Heart left ventricle (tissue), 16 donors: ENCODE measurements around the gene SAMD13. TPM values are rescaled to one million over a fixed set of nuclear protein-coding genes. Genes with fewer than 3 reads are reported as not detected.

Experiments
- ATAC-seq, 4 donors: fragments of 200-7000 bp; cut with Tn5 transposase; one replicate each; pipeline ENCODE4 v1.9.1; 2020 to 2022; ENCODE audit warnings: moderate library complexity in 4 of 4, mild to moderate bottlenecking in 3 of 4, moderate number of reproducible peaks in 1 of 4
- DNase-seq, 5 donors: peaks; one replicate each; pipeline ENCODE4 v3.0.0-alpha.2; 2020
- H3K27ac ChIP-seq, 12 donors: fragments of 200-600 bp; sonication (generic) in 4 of 12; one replicate each; pipeline versions ENCODE4 v1.5.0 to v1.8.0; 2016 to 2022; ENCODE audit warnings: mild to moderate bottlenecking in 2 of 12
- H3K27me3 ChIP-seq, 9 donors: fragments of 200-600 bp; sonication (generic) in 2 of 9; one replicate each; pipeline versions ENCODE4 v1.5.1 to v1.8.0; 2016 to 2022; ENCODE audit warnings: mild to moderate bottlenecking in 3 of 9
- H3K36me3 ChIP-seq, 9 donors: fragments of 200-600 bp; sonication (generic) in 2 of 9; one replicate each; pipeline versions ENCODE4 v1.5.0 to v1.8.0; 2018 to 2022; ENCODE audit warnings: mild to moderate bottlenecking in 2 of 9
- H3K4me1 ChIP-seq, 12 donors: fragments of 200-600 bp; sonication (generic) in 4 of 12; one replicate each; pipeline versions ENCODE4 v1.5.0 to v1.8.0; 2016 to 2022; ENCODE audit warnings: mild to moderate bottlenecking in 3 of 12
- H3K4me3 ChIP-seq, 12 donors: fragments of 200-600 bp; sonication (generic) in 4 of 12; one replicate each; pipeline versions ENCODE4 v1.5.0 to v1.8.0; 2017 to 2022; ENCODE audit warnings: mild to moderate bottlenecking in 9 of 12, moderate library complexity in 4 of 12
- H3K9me3 ChIP-seq, 12 donors: fragments of 200-600 bp; sonication (generic) in 4 of 12; one replicate each; pipeline versions ENCODE4 v1.5.0 to v1.8.0; 2016 to 2022; ENCODE audit warnings: mild to moderate bottlenecking in 1 of 12
- CTCF ChIP-seq, 12 donors: fragments of 200-600 bp; sonication (generic) in 4 of 12; IDR thresholded peaks; one replicate each; pipeline versions ENCODE4 v1.5.0 to v1.8.0; 2018 to 2022; ENCODE audit warnings: antibody characterized with exemption in 12 of 12, mild to moderate bottlenecking in 5 of 12
- POLR2A ChIP-seq, 2 donors: fragments of 450-650 bp; IDR thresholded peaks; one replicate each; pipeline ENCODE4 v1.6.1; 2017; ENCODE audit warnings: antibody characterized with exemption in 2 of 2, mild to moderate bottlenecking in 2 of 2, moderate library complexity in 2 of 2
- WGBS, 4 donors: extraction: QIAGEN DNeasy Blood & Tissue Kit in 2 of 4; methylation state at CpG; one replicate each; pipeline versions ENCODE4 v1.1.5 to v1.1.7; 2013 to 2018; 5-methylcytosine and 5-hydroxymethylcytosine counted together
- intact Hi-C, 10 donors: fragments of 100-400 bp; cut with DNase I; formaldehyde crosslinking; loops; one replicate each; pipeline versions ENCODE4 v1.11.1 to v1.14.2; 2022
- long read RNA-seq, 3 donors: library from polyadenylated mRNA; unstranded; transcript quantifications; one replicate each; pipeline ENCODE4 v2.0.0, GENCODE V29; 2020 to 2021
- polyA plus RNA-seq, 2 donors: library from polyadenylated mRNA; stranded (reverse); fragments of 200-250 nt; gene quantifications; one replicate each; pipeline ENCODE4 v1.2.3, GENCODE V29; 2013
- total RNA-seq, 9 donors: library from RNA; depleted of rRNA in 2 of 9; stranded (reverse); fragments of >200 nt in 2 of 9; fragmentation: NEBNext Ultra II Directional in 3 of 9; extraction: Animal tissue kit (Norgen Biotek cat#: 25700) in 3 of 9; gene quantifications; one replicate each; pipeline versions ENCODE4 v1.1.0 to v1.2.4, GENCODE V29; 2016 to 2023
- donor health status: ischemic (EF 13 %, LVEDD 7.1; RV severe dilation, severe dysfunction).
- donor health status: healthy with polysubstance abuse.
- donor health status: DM: no; HTN: yes; CAD: no.
- donor health status: DM: no; HTN: no; CAD: no.
- donor health status: ischemic (EF 25% LVEDD 6.9; RV normal size, moderate dysfunction).
- donor health status: ischemic (EF 25% LVEDD 5.7; RV mildly dilated, moderate dysfunction).
- donor health status: healthy.
- donor health status: DM: yes; HTN: yes; CAD: no.
- donor health status: ischemic (EF 35%, LVEDD 5.7; RV mildly dilated, moderate dysfunction).
- donor health status: nonischemic (EF 11% LVEDD 7.7; RV severe dilation, severe dysfunction).
- donor health status: DM: yes; HTN: yes; CAD: no.
- donor health status: PGD.
- donor health status: ischemic (EF 29% LVEDD 5.4; RV normal size, mild dysfunction).
- donor health status: nonischemic (EF 23%, LVEDD 6.1; RV moderate dilation, normal function).

SAMD13 gene, protein sequence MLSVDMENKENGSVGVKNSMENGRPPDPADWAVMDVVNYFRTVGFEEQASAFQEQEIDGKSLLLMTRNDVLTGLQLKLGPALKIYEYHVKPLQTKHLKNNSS
- 1 to 10 TPM in 7 of 9 donors, under 1 TPM in 1, not detected in 1; 0.40 to 3.0 (median 1.7) TPM for total RNA-seq
- polyA plus RNA-seq, result under 1 TPM; 0.42 to 0.84 TPM
- long read RNA-seq, donor 1, partial matches to known transcripts, result 0 of 1 reads
- long read RNA-seq, donor 1, other reads (novel, unspliced or antisense), result 0 of 1 reads
- long read RNA-seq, donor 2, partial matches to known transcripts, result 0 of 4 reads
- long read RNA-seq, donor 2, other reads (novel, unspliced or antisense), result 2 of 4 reads
- long read RNA-seq, donor 3, result 0 reads

DNA sequence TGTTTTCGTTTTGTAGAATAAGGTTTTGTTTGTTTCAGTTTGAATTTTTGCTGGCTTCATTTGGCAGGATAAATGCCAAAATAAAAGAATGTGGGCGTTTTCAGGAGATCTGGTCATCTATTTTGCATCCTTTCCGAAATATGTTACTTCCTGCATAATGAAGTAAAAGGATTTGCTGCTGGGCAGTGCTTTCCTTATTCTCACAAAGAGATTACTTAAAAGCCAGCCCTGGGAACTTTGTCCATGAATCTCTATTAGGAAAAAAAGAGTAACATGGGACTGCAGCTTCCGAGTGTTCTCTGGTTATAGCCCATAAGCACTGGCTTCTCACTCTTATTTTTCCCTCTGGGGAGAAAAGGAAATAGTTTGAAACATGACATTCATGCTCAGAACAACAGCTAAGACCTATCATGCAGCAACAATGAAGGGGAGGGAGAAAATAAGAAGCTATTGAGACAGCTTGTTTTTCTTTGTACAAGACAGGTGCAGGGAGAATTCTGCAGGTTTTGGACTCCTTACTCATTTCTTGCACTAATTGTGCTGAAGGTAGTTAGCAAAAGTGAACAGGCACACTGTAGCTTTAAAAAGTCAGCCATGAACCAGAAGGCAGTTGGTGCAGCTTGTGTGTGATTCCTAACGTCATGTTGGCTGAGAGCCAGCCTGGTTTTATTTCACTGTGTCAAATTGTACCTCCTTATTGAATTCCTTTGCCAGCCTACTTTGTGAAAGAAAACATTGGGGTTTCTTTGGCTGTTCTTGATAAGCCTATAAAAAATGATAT, at the start of gene SAMD13:
TSS of gene SAMD13 (plus strand) at position 705 of the 781 bp plus-strand sequence. CDS start 1,527 bp downstream, outside the sequence.
- Histone ChIP-seq H3K27me3 (no peaks in the 10 kb centered on the region), H3K9me3 (peaks cover 0 to under 1% (median 0%) of the 10 kb centered on the region in 12 donors), H3K4me1 (peaks cover 0 to 45% (median 27%) of the 10 kb centered on the region in 12 donors), H3K4me3 (peak within 1 kb of the TSS; percentile 6 to 60 (median 45)), H3K27ac (peak within 1 kb of the TSS in 10 of 12 donors; percentile 8 to 83 (median 56)), H3K36me3 (no peaks in the 10 kb centered on the region)
- WGBS, 4 donors, result 18 to 26% (median 22%) methylated on average over 5 of the region's 5 CpGs
- peak in 3 of 4 donors; percentile 50 to 69 (median 63) for ATAC-seq
- intact Hi-C loops, result loop anchor here in 4 of 10 donors (5.0 to 10.0 kb wide), 3 partner anchors 76 to 394 kb away; partner anchors contain the start of gene SSX2IP (in 1 of the 4)
- TF ChIP-seq CTCF (IDR thresholded peaks at IDR 0.05), result no peak
- no peak for TF ChIP-seq POLR2A (IDR thresholded peaks at IDR 0.05)
- DNase-seq, result peak in 4 of 5 donors; percentile 65 to 88 (median 77)

DNA sequence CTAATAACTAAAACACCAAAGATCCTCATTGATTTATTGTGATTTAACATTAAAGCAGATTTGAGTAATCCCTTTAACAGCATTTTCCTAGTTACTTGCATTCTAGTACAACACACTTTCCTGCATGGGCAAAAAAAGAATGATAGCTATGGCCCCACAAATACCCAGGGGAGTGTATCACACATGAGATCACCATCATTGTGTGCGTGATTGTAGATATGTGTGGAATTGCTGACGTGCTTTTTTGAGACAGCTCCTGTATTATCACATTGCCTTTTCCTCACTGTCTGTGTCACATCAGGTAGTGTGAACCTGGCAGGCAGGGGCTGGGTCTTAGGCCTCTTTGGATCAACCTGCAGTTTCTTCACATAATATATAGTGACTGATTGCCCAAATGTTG, 48.5 kb upstream of the SAMD13 start:
- intact Hi-C loops, result no loop called here

DNA sequence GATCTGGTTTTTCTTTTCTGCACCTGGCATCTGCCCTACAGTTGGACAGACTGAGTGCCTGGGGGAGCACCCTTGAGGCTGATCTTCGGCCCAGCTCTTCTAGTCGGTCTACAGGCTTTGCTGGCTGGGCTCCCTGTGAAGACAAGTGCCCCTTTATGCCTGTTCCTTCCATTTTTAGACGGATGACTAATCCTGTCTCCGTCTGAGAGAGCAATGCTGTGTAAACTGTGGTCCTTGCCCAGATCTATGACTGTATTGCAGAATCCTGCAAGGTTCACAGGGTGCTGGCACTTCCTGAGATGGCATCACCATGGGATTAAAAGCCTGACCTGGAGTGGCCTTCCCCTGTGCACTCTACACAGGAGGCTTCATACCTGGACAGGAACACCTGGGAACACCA, 47.6 kb upstream of the SAMD13 start:
- ATAC-seq (peak; percentile 94 to 99 (median 97)), DNase-seq (peak in 4 of 5 donors; percentile 36 to 82 (median 52))
- WGBS, 4 donors, result 13 to 31% (median 26%) methylated on average over 3 to 4 of the region's 4 CpGs
- no peak overlapping the region for H3K4me3 ChIP-seq
- no peaks in the 10 kb centered on the region for H3K36me3 ChIP-seq
- peaks cover 0 to 16% (median 4%) of the 10 kb centered on the region in 12 donors for H3K9me3 ChIP-seq
- H3K27ac ChIP-seq, result peak overlapping the region in 1 of 12 donors; percentile 16
- intact Hi-C loops, result no loop called here
- no peak for TF ChIP-seq CTCF (IDR thresholded peaks at IDR 0.05)
- TF ChIP-seq POLR2A (IDR thresholded peaks at IDR 0.05), result no peak
- H3K27me3 ChIP-seq, result no peaks in the 10 kb centered on the region
- peaks cover 0 to 14% (median 0%) of the 10 kb centered on the region in 12 donors for H3K4me1 ChIP-seq

More for the DNA sequence above, 48.5 kb upstream of the SAMD13 start:
- H3K27me3 ChIP-seq, result no peaks in the 10 kb centered on the region
- 30 to 50% (median 41%) methylated on average over 2 of the region's 2 CpGs for WGBS, 4 donors
- DNase-seq (no peak), ATAC-seq (no peak)
- H3K36me3 ChIP-seq, result no peaks in the 10 kb centered on the region
- no peak overlapping the region for H3K27ac ChIP-seq
- peaks cover 0 to 14% (median 0%) of the 10 kb centered on the region in 12 donors for H3K4me1 ChIP-seq
- TF ChIP-seq POLR2A (IDR thresholded peaks at IDR 0.05) (no peak), CTCF (IDR thresholded peaks at IDR 0.05) (no peak)
- peaks cover 0 to 16% (median 4%) of the 10 kb centered on the region in 12 donors for H3K9me3 ChIP-seq
- no peak overlapping the region for H3K4me3 ChIP-seq
